ENCODE measurements around the gene OR52E4. TPM values are rescaled to one million over a fixed set of nuclear protein-coding genes. Genes with fewer than 3 reads are reported as not detected.

The OR52E4 gene
- not detected for polyA plus RNA-seq (2012; ENCODE audit: insufficient read length, low read depth)

DNA sequence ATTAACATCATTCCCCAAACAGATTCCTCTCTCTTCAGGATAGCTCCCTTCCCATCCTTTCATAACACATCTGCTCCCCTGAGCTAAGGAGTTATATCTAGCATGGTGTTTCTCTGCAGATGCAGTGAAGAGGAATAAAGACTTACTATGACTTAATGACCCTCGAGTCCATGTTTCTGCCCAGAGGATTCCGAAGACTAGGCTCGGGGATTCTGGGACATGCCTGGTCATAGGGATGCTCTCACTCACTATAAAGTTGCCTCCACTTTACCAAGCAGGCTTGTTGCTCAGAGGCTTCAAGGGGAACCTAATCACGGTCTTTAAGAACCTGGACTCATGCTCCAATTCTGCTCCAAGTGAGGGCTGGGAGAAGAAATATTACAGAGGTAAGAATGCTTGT is at the start of gene OR52E4:
TSS of gene OR52E4 (plus strand) at position 301 of the 400 bp plus-strand sequence. CDS start 3,664 bp downstream, outside the sequence.
- no peak for TF ChIP-seq TAF1 (IDR thresholded peaks at IDR 0.05; ENCODE audit: borderline replicate concordance, insufficient read depth, low read length)

DNA sequence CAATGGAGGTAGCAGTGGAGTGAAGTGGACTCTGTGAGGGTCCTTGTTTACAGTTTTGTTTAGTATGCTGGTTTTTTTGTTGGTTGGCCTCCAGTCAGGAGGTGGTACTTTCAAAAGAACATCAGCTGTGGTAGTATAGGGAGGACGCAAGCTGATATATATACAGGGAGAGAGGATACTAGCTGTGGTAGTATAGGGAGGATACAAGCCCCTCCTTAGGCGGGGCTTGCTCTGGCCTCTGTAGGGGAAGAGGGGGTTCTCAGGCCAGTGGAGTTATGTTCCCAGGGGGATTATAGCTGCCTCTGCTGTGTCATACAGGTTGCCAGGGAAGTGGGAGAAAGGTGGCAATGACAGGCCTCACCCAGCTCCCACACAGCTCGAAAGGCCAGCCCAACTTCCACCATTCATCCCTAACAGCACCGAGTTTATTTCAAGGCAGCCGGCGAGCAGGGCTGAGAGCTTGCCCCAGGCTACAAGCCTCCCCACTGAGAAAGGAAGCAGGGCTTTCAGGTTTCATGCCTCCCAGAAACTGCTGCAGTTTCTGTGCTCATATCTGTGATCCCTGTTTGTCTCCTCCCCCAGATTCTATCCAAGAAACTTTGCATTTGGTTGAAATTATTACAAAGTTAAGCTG is 49.1 kb upstream of the OR52E4 start:
- TF ChIP-seq FOXP2 (optimal IDR thresholded peaks at IDR 0.05; ENCODE audit: borderline replicate concordance, extremely low read depth, extremely low read length, insufficient read depth) (no peak), REST (IDR thresholded peaks at IDR 0.05; ENCODE audit: insufficient read depth in 1 of 2, low read depth in 2 of 2, low read length in 2 of 2) (no peak), SIN3A (IDR thresholded peaks at IDR 0.05; ENCODE audit: borderline replicate concordance, insufficient read depth, low read length) (no peak), TAF1 (IDR thresholded peaks at IDR 0.05; ENCODE audit: borderline replicate concordance, insufficient read depth, low read length) (no peak), POLR2AphosphoS5 (IDR thresholded peaks at IDR 0.05; ENCODE audit: low read depth, low read length) (no peak)

GRCh38 chr11:5833446-5833845 is 47.0 kb upstream of the OR52E4 start:
- TF ChIP-seq SIN3A (IDR thresholded peaks at IDR 0.05; ENCODE audit: borderline replicate concordance, insufficient read depth, low read length) (no peak), FOXP2 (optimal IDR thresholded peaks at IDR 0.05; ENCODE audit: borderline replicate concordance, extremely low read depth, extremely low read length, insufficient read depth) (no peak), TAF1 (IDR thresholded peaks at IDR 0.05; ENCODE audit: borderline replicate concordance, insufficient read depth, low read length) (no peak), REST (IDR thresholded peaks at IDR 0.05; ENCODE audit: insufficient read depth in 1 of 2, low read depth in 2 of 2, low read length in 2 of 2) (no peak), POLR2AphosphoS5 (IDR thresholded peaks at IDR 0.05; ENCODE audit: low read depth, low read length) (no peak)

DNA sequence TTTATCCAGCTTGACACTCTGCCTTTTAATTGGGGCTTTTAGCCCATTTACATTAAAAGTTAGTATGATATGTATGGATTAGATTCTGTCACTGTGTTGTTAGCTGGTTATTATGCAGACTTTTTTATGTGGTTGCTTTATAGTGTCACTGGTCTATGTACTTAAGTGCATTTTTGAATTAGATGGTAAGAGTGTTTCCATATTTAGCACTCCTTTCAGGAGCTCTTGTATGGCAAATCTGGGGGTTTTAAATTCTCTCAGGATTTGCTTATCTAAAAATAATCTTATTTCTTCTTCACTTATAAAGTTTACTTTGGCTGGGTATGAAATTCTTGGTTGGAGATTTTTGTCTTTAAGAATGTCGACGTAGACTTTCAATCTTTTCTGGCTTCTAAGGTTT is 42.7 kb upstream of the OR52E4 start:
- TF ChIP-seq REST (IDR thresholded peaks at IDR 0.05; ENCODE audit: insufficient read depth in 1 of 2, low read depth in 2 of 2, low read length in 2 of 2) (no peak), FOXP2 (optimal IDR thresholded peaks at IDR 0.05; ENCODE audit: borderline replicate concordance, extremely low read depth, extremely low read length, insufficient read depth) (no peak), TAF1 (IDR thresholded peaks at IDR 0.05; ENCODE audit: borderline replicate concordance, insufficient read depth, low read length) (no peak)

DNA sequence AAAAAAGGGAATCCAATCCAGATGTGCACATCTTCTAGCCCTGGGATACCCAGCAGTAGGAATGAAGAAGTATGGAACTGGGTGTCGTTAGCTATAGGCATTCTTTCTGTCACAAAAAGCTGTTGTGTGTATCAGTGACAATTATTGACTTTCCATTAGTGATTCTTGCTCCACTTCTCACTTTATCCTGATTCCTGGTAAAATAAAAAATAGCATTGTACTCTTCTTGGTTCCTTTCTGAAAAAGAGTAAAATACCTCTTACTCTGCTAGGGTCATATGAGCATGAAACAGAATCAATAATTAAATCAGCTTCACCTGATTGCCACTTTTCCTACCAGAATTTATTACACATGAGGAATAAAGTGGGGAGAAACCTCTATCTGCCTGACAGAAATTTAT is 38.6 kb upstream of the OR52E4 start, which contains the start of gene OR52E6:
TSS of gene OR52E6 (minus strand) at position 101 of the 400 bp plus-strand sequence. CDS start at position 101, 0 bp downstream.
- TF ChIP-seq POLR2AphosphoS5 (IDR thresholded peaks at IDR 0.05; ENCODE audit: low read depth, low read length) (no peak), FOXP2 (optimal IDR thresholded peaks at IDR 0.05; ENCODE audit: borderline replicate concordance, extremely low read depth, extremely low read length, insufficient read depth) (no peak), REST (IDR thresholded peaks at IDR 0.05; ENCODE audit: insufficient read depth in 1 of 2, low read depth in 2 of 2, low read length in 2 of 2) (no peak), TAF1 (IDR thresholded peaks at IDR 0.05; ENCODE audit: borderline replicate concordance, insufficient read depth, low read length) (no peak), SIN3A (IDR thresholded peaks at IDR 0.05; ENCODE audit: borderline replicate concordance, insufficient read depth, low read length) (no peak)

Measured in PFSK-1 (cell line).